A673 (cell line): ENCODE data around the gene POLD2. TPM values are rescaled to one million over a fixed set of nuclear protein-coding genes. Genes with fewer than 3 reads are reported as not detected.

Source experiments
- BruUV-seq: library from RNA; stranded (reverse); fragments of 400-500 nt; replicated peaks from 2 replicates; lab custom pipeline; 2021; lab: Mats Ljungman, UMichigan
- CTCF ChIA-PET: fragments of 300-600 bp; sonication (Branson Sonifier 250); formaldehyde crosslinking; loops from one replicate; lab custom pipeline; 2022; ENCODE audit warnings: antibody characterized with exemption; lab: Charles Lee
- POLR2A ChIA-PET: fragments of 300-600 bp; sonication (Branson Sonifier 250); formaldehyde crosslinking; loops from one replicate; lab custom pipeline; 2022; ENCODE audit warnings: antibody characterized with exemption; ENCODE audit not compliant: low non-redundant PET; lab: Charles Lee
- DNase-seq: peaks from one replicate; pipeline ENCODE4 v3.0.0-alpha.2; 2015; ENCODE audit warnings: low spot score
- H3K27ac ChIP-seq: fragments of 200-600 bp; sonication (generic); 2 replicates; pipeline ENCODE4 v1.5.1; 2016; ENCODE audit warnings: mixed run types, low read depth, mild to moderate bottlenecking, mixed read lengths, antibody characterized with exemption, low read length; ENCODE audit not compliant: poor library complexity, severe bottlenecking
- H3K27me3 ChIP-seq: fragments of 200-600 bp; sonication (generic); replicated peaks from 2 replicates; pipeline ENCODE4 v1.6.1; 2017; ENCODE audit warnings: mixed run types, low read depth, mild to moderate bottlenecking, mixed read lengths, antibody characterized with exemption, low read length; ENCODE audit not compliant: insufficient read depth, poor library complexity
- H3K36me3 ChIP-seq: fragments of 200-600 bp; sonication (generic); 2 replicates; pipeline ENCODE4 v1.6.1; 2016; ENCODE audit warnings: mixed run types, mild to moderate bottlenecking, mixed read lengths, antibody characterized with exemption, low read length; ENCODE audit not compliant: insufficient read depth, poor library complexity, severe bottlenecking
- H3K4me1 ChIP-seq: fragments of 200-600 bp; sonication (generic); 2 replicates; pipeline ENCODE4 v1.6.1; 2017; ENCODE audit warnings: mixed run types, mild to moderate bottlenecking, mixed read lengths, antibody characterized with exemption, low read length; ENCODE audit not compliant: insufficient read depth, poor library complexity, severe bottlenecking
- H3K4me3 ChIP-seq: fragments of 200-600 bp; sonication (generic); 2 replicates; pipeline ENCODE4 v1.5.1; 2016; ENCODE audit warnings: low read depth, mixed run types, mild to moderate bottlenecking, mixed read lengths, low read length; ENCODE audit not compliant: poor library complexity, severe bottlenecking
- H3K9me3 ChIP-seq: fragments of 200-600 bp; sonication (generic); 2 replicates; pipeline ENCODE4 v1.6.1; 2016; ENCODE audit warnings: mixed run types, low read depth, mild to moderate bottlenecking, mixed read lengths, antibody characterized with exemption, low read length; ENCODE audit not compliant: poor library complexity, severe bottlenecking
- EZH2 ChIP-seq: fragments of 200-600 bp; sonication (generic); IDR thresholded peaks from 2 replicates; pipeline ENCODE4 v1.6.1; 2017; ENCODE audit warnings: borderline replicate concordance, low read depth, mild to moderate bottlenecking, mixed read lengths, antibody characterized with exemption, low read length; ENCODE audit not compliant: poor library complexity, severe bottlenecking
- intact Hi-C: fragments of 100-400 bp; cut with micrococcal nuclease; formaldehyde crosslinking; loops from one replicate; pipeline ENCODE4 v1.10.0; 2022; ENCODE audit not compliant: unreplicated experiment
- total RNA-seq: library from RNA; stranded (reverse); gene quantifications from 2 replicates; pipeline ENCODE4 v1.2.3, GENCODE V29; 2021
- TF ChIP-seq, protein P1 (sequence below): fragments of 300-800, 200-600 bp; sonication (generic); conservative IDR thresholded peaks from 2 replicates; pipeline ENCODE4 v1.5.1; 2017; ENCODE audit warnings: low read depth, mild to moderate bottlenecking, antibody characterized with exemption, low read length, moderate library complexity, mixed read lengths

The POLD2 gene
- total RNA-seq, 1 experiment from 2014 or later, result 252 TPM

DNA sequence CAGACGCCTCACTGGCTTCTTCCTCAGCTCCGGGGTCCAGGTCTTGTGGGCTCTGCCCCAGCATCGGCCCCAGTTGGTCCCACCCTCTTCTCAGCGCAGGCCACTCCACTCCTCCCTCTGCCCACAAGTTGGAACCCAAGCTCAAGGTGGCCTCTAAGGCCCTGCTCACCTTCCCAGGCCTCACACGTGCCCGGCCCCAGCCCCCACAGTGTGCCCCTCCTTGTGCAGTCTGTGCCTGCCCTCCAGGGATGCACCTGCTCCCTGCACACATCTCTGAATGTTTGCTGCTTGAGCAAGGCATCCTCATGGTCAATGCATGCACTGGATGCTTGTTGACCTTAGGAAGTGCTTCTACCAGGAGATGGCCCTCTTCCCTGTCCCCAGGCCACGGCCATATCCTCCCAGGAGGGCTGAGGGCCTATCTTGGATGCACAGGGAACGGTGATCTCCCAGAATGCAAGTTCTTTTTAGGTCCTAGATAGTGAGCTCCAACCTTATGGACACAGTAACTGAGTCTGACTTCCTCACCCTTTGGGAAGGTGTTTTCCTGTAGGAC is 26.9 kb downstream of the POLD2 start:
- DNase-seq, result no peak
- CTCF ChIA-PET, result interaction anchor here (0.7 kb wide), 1 partner anchor 635 kb away, joined by 3 read pairs; no protein-coding TSS in a partner anchor

DNA sequence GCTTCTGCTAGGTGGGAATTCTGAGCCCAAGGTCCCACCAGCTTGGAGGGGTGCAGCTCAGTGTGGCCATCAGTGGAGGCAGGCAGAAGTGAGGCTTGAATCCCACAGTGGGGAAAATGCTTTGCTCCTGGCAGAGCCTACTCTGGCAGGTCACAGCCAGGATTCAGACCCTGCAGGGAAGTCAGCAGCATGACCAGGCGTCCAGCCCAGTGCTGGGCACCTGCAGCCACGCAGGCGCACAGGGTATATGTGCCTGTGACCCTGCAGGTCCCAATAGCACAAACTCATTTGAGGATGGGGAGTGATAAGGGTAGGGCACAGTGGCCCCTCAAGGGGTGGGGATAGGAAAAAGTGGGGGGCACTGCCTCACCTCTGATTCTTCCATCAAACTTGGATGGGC is 27.6 kb downstream of the POLD2 start:
- Histone ChIP-seq H3K9me3 (no peaks in the 10 kb centered on the region), H3K27ac (no peak overlapping the region), H3K4me3 (no peak overlapping the region), H3K27me3 (no peaks in the 10 kb centered on the region), H3K4me1 (peaks cover 7% of the 10 kb centered on the region), H3K36me3 (no peaks in the 10 kb centered on the region)
- intact Hi-C loops, result no loop called here
- ChIA-PET POLR2A (no interaction called here), CTCF (interaction anchor here (0.7 kb wide), 1 partner anchor 636 kb away, joined by 3 read pairs; no protein-coding TSS in a partner anchor)
- no TSS peak for BruUV-seq
- DNase-seq, result no peak
- TF ChIP-seq, protein P1, sequence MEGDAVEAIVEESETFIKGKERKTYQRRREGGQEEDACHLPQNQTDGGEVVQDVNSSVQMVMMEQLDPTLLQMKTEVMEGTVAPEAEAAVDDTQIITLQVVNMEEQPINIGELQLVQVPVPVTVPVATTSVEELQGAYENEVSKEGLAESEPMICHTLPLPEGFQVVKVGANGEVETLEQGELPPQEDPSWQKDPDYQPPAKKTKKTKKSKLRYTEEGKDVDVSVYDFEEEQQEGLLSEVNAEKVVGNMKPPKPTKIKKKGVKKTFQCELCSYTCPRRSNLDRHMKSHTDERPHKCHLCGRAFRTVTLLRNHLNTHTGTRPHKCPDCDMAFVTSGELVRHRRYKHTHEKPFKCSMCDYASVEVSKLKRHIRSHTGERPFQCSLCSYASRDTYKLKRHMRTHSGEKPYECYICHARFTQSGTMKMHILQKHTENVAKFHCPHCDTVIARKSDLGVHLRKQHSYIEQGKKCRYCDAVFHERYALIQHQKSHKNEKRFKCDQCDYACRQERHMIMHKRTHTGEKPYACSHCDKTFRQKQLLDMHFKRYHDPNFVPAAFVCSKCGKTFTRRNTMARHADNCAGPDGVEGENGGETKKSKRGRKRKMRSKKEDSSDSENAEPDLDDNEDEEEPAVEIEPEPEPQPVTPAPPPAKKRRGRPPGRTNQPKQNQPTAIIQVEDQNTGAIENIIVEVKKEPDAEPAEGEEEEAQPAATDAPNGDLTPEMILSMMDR, result no peak
- TF ChIP-seq EZH2, result no peak

More for the DNA sequence above, 26.9 kb downstream of the POLD2 start:
- no peak overlapping the region for H3K27ac ChIP-seq
- H3K9me3 ChIP-seq, result no peaks in the 10 kb centered on the region
- peaks cover 7% of the 10 kb centered on the region for H3K4me1 ChIP-seq
- BruUV-seq, result no TSS peak
- H3K4me3 ChIP-seq, result no peak overlapping the region
- POLR2A ChIA-PET, result no interaction called here
- H3K27me3 ChIP-seq, result no peaks in the 10 kb centered on the region
- intact Hi-C loops, result no loop called here
- TF ChIP-seq, protein P1, result no peak
- TF ChIP-seq EZH2, result no peak
- no peaks in the 10 kb centered on the region for H3K36me3 ChIP-seq

DNA sequence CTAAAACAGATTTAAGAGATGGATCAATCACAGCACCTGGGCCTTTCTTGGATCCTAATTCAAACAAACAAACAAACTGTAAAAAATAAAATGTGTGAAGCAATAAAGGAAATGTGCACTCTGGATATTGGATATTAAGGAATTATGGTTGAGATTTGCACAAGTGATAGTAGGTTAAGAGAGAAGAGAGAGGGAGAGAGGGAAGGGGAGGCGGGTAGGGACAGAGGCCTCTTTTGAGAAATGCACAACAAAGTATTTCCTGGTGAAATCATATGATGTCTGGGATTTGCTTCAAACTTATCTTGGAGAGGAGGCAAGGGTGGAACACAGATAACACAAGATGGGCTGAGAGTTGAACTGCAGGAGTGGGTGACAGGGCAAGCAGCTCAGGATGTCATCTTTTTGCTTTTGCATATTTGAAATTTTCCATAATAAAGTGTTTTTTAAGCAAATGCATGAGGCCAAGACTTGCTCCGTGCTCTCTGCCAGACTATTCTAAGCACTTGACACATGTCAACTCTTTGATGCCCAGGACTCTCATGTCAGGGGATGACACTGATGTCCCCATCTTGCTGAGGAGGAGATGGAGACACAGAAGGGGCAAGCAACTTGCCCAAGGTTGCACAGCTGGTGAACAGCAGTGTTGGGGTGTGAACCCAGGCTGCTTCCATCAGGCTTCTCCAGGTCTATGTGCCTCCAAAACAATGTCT is 28.3 kb downstream of the POLD2 start:
- ChIA-PET CTCF (no interaction called here), POLR2A (no interaction called here)
- intact Hi-C loops, result no loop called here
- no peaks in the 10 kb centered on the region for H3K27me3 ChIP-seq
- peaks cover 7% of the 10 kb centered on the region for H3K4me1 ChIP-seq
- no peaks in the 10 kb centered on the region for H3K9me3 ChIP-seq
- H3K36me3 ChIP-seq, result no peaks in the 10 kb centered on the region
- no peak for DNase-seq
- TF ChIP-seq, protein P1, result no peak
- no peak for TF ChIP-seq EZH2
- no TSS peak for BruUV-seq
- no peak overlapping the region for H3K27ac ChIP-seq
- no peak overlapping the region for H3K4me3 ChIP-seq
